HK-2 (cell line): ENCODE measurements around the gene CDX2.

Source experiments
- DNase-seq: peaks from one replicate; pipeline ENCODE4 v3.0.0-alpha.2; 2018; ENCODE audit not compliant: unreplicated experiment

CDX2 gene

DNA sequence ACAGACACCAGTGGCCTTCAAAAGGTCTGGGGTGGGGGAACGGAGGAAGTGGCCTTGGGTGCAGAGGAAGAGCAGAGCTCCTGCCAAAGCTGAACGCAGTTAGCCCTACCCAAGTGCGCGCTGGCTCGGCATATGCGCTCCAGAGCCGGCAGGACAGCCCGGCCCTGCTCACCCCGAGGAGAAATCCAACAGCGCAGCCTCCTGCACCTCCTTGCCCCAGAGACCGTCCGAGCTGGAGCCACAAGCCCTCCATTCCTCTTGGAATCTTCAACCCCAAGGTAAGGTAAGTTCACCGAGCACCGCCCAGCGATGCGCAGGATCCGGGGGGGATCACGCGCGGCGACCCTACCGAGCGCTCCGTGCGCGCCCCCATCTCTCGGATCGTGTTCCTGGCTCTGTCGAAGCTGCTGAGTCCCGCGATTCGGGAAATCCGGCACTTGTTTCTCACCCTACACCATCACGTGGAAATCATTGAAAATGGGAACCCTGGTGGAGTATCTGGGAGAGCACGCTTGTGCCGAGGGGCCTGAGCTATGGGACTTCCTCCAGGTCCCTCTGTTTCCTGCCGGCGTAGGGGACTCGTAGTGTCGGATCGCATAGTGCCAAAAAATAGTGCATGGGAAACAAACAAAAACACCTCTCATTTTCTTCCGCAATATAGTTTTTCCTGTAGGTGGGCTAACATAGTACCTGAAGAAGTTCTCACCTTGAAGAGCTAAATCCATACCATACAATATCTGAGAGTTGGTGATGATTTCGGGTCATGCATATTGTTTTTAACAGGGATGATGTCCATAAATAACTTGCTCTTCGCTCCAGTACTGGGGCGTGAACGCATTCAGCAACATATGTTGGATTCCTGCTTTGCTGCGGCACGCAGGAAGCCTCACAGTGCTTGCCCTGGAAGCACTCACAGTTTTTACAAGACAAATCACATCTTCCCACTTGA is 40.0 kb downstream of the CDX2 start:
- DNase-seq, result no peak

DNA sequence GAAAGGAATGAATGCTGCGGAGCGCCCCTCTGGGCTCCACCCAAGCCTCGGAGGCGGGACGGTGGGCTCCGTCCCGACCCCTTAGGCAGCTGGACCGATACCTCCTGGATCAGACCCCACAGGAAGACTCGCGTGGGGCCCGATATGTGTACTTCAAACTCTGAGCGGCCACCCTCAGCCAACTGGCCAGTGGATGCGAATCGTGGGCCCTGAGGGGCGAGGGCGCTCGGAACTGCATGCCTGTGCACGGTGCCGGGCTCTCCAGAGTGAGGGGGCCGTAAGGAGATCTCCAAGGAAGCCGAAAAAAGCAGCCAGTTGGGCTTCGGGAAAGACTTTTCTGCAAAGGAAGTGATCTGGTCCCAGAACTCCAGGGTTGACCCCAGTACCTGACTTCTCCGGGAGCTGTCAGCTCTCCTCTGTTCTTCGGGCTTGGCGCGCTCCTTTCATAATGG is 40.7 kb downstream of the CDX2 start:
- no peak for DNase-seq

DNA sequence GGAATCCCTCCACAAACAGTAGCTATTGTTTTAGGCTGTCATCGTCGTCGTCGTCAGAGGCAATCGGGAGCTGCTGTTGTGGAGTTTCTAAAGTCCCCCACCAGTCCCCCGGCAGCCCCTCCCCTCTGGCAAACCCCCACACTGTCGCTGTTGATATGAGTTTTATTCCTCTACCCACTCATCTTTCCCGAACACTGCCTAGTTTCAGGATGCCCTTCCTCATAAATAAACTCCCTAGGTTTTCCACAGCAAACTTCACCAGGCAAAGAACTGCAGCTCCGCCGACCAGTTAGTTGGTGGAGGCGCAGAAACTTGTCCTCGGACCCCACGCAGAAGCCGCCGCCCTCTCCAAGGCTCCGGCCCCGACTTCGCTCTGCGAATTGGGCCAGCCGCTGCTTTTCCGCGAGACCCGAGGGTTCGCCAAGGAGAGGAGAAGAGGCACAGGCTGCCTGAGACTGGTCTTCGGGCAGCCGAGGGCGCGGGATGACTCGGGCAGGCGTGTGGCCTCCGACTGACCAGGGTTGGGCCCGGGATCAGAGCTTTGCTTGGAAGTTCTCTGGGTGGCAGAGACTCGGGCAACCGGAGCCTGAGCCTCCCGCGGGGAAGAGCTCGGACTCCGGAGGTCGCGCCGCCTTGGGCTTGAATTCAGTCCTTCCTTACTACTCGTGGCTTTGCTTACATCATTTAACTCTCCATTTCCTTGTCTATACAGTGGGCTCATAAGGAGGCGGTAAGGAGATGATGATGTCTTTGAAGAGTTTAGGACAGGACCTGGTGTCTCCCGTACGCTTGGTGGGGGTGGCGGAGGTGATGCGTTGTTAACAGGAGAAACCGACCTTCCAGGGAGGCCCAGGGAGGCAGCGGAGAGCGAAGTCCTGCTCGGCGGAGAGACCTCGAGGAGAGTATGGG is 41.4 kb downstream of the CDX2 start:
- no peak for DNase-seq

DNA sequence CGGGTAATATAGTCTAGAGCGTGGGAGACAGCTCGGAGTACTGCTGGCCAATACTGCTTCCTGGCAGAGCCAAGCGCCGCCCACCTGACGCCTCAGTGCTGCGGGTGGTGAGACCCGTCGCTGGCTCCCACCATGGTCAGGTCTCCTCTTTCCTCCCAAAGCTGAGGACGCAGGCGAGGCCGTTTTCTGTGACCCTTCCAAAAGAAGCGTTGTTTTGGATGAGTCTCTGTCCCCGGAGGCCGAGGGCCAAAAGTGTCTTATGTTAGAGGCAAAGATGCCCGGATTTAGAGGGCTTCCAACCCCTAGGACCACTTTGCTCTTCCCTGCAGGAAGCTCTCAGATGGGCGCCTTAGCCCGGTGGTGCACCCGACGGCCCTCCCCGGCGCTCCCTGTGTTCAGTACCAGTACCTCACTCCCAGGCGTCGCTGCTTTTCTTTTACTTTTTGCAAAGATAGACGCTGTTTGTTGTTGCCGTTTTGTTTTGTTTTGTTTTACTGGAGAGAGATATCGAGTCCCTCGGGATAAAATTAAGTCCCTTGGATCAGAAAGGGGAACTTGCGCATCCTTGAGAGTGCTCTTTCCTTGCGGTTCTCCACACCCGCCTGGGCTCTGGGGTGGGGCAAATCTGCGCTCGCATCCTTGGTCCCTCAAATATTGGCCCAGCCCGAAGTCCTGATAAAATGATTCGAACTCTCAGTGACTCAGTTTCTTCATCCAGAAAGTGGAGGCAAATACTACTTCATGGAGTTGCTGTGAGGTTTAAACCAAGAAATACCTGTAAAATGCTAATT is 42.3 kb downstream of the CDX2 start:
- no peak for DNase-seq

DNA sequence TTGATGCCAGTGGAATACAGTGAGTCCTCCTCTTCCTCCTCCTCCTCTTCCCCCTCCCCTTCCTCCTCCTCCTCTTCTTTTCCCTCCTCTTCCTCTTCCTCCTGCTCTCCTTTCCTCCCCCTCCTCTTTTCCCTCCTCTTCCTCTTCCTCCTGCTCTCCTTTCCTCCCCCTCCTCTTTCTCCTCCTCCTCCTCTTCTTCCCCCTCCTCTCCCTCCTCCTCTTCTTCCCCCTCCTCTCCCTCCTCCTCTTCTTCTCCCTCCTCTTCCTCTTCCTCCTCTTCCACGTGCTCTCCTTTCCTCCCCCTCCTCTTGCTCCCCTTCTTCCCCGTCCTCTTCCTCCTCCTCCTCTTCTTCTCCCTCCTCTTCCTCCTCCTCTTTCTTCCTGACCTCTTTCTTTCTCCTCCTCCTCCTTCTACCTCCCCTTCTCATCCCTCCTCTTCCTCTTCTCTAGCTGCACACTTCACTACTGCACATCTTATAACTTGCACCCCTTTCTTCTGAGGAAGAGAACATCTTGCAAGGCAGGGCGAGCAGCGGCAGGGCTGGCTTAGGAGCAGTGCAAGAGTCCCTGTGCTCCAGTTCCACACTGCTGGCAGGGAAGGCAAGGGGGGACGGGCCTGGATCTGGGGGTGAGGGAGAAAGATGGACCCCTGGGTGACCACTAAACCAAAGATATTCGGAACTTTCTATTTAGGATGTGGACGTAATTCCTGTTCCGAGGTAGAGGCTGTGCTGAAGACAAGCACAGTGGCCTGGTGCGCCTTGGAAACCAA is 43.7 kb downstream of the CDX2 start:
- DNase-seq, result no peak

DNA sequence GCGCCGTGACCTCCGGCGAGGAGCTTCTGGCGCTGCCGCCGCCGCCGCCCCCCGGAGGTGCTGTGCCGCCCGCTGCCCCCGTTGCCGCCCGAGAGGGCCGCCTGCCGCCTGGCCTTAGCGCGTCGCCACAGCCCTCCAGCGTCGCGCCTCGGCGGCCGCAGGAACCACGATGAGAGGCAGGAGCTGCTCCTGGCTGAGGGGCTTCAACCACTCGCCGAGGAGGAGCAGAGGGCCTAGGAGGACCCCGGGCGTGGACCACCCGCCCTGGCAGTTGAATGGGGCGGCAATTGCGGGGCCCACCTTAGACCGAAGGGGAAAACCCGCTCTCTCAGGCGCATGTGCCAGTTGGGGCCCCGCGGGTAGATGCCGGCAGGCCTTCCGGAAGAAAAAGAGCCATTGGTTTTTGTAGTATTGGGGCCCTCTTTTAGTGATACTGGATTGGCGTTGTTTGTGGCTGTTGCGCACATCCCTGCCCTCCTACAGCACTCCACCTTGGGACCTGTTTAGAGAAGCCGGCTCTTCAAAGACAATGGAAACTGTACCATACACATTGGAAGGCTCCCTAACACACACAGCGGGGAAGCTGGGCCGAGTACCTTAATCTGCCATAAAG is 44.5 kb downstream of the CDX2 start:
- DNase-seq, result no peak

DNA sequence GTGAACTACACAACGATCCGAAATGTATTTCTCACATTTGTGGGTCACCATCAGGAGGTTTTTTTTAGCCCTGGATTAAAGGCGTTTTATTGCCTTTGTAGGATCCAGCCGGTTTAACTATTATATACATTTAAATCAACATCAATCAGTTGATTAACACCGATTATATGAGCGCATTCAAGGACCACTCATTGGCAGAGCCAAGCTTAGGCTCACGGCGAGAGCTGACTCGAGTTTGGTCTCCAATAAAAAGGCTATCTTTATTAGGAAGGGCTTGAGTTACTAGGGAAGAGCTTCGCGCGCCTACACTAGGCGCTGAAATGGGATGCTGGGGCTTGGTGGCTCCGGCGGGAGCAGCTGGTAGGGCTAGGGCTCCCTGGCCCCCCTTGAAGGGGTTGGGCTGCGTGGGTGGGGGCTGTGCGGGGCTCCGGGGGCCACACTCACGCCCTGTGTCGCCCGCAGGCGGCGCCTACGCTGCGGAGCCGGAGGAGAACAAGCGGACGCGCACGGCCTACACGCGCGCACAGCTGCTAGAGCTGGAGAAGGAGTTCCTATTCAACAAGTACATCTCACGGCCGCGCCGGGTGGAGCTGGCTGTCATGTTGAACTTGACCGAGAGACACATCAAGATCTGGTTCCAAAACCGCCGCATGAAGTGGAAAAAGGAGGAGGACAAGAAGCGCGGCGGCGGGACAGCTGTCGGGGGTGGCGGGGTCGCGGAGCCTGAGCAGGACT is 45.2 kb downstream of the CDX2 start:
- DNase-seq, result no peak

DNA sequence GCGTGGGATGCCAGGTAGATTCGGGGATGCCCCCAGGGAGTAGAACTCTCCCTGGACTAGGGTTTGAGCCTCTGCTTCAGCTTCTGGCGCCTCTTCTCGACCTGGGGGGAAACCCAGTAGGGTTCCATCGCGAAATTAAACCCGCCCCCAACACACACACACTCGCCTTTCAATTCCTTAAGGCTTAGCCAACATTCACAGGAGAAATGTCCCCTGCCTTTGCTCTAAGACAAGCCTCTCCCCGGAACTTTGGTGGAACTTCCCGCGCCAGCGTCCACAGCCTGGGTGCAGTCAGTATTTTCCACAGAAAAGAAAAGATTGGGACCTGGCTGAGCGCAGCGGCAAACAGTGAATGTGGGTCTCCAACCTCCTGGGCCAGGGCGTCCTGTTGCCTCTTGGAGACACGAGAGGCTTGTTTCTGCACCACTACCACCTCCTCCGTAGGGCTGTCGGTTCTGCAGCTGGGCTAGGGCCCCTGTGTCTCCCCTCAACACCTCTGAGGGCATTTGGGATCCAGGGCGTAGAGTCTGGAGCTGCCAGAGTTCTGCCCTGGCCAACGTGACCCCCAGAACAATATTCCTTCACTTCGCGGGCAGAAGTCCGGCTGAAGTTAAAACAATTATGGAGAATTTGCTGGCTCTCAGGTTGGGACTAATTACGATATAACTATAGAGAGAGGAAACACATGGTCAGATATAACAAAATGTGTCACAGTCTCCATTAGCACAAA is 46.1 kb downstream of the CDX2 start:
- no peak for DNase-seq

DNA sequence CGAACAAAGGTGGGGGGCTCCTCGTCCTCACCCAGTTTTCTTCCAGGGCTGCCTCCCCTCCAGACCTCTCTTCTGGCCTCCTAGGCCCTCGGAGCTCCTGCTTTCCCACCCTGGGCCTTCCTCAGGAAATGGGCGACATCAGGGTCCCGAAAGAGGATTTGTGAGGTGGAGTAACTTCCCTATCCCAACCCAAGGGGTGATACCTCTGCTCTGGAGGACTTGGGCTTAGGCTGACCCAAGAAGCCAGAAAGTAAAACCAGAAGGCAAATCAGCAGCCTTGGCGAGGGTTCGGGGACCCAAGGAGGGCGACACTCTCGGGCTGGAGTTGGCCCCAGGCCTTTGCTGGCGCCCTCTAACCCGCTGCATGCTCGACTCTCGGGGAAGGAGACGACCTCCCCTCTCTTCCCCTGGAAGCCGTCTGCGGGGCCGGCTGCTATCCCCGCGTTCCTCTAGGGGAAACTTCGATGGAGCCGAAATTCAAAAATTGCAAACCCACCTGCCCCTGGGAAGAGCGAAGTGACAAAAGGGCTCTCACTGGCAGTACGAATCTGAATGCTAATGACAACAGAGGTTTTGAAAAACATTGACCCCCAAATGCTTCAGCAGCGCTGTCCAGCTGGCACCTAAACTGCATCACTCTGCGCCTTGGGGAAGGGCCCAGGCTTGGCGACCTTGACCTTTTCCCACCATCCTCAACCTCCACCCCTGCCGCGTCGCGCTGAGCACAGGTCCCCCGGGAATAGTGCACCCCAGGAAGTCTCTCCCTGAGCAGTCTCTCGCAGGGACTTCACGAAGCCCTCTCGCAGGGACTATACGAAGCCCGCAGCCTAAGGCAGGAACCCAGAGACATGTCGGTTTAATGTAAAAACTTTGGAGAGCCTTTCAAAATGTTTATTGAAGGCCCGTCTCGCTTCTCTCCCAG is 46.9 kb downstream of the CDX2 start:
- no peak for DNase-seq

DNA sequence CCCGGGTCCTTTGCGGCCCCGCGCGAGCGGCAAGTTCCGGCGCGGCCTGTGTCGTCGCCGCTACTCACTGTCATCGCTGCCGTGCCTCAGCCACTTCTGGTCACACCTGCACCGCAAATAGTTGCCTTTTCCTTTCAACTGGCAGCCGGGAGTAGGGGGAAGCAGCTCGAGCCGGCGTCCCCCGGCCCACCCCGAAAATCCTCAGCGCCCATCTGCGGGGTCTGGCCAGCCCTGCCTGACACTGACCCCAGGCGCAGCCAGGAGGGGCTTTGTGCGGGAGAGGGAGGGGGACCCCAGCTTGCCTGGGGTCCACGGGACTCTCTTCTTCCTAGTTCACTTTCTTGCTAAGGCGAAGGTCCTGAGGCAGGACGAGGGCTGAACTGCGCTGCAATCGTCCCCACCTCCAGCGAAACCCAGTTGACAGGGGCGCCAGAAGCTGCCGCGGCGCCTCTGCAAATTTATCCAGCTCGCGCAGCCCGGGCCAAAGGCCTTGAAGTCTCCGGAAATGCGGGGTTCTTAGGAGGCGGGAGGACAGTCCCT is 47.6 kb downstream of the CDX2 start:
- no peak for DNase-seq

DNA sequence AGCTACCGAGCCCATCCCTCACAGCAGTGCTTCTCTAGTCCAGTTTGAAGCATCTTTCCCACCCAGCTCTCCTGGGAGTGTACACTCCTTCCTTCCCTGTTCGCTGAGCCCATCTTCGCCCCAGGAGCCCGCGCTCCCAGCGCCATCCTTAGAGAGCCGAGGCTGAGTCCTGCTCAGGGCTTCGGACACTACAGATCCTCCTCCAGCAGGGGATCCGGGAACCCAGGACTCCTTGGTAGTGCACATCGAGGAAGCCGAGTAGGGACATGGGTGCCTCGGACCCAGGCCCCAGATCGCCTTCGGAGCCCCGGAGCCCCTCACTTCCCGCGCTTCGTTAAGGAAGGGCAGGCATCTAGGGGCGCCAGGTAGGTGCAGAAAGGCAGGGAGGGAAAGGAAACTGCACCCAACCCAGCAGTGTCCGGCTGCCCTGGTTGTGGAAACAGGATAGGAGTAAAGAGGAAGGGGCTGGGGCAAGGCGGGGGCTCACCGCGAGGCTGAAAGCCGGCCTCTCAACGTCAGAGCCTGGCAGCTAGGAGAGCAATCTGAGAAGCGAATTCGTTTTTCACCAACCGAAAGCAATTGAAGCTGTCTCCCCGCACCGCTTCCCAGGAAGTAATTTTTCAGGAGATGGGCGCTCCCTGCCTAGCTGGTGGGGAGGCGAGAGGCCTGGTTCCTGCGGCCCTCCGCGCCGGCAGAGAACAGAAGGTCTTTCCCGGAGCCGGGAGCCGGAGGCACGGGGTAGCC is 48.3 kb downstream of the CDX2 start:
- no peak for DNase-seq

DNA sequence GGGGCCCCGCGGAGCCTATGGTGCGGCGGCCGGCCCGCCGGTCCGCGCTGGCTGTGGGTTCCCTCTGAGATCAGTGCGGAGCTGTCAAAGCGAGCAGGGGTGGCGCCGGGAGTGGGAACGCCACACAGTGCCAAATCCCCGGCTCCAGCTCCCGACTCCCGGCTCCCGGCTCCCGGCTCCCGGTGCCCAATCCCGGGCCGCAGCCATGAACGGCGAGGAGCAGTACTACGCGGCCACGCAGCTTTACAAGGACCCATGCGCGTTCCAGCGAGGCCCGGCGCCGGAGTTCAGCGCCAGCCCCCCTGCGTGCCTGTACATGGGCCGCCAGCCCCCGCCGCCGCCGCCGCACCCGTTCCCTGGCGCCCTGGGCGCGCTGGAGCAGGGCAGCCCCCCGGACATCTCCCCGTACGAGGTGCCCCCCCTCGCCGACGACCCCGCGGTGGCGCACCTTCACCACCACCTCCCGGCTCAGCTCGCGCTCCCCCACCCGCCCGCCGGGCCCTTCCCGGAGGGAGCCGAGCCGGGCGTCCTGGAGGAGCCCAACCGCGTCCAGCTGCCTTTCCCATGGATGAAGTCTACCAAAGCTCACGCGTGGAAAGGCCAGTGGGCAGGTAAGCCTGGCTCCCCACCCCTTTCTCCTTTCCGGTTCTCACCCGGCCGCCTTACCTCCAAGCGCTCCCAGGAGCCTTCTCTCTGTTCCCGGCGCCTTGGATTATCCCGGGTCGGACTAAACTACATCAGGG is 49.0 kb downstream of the CDX2 start, which contains the start of gene PDX1:
Gene PDX1 (plus strand): TSS at position 67 of the 743 bp plus-strand sequence. CDS start 139 bp downstream, at position 206.
- no peak for DNase-seq

DNA sequence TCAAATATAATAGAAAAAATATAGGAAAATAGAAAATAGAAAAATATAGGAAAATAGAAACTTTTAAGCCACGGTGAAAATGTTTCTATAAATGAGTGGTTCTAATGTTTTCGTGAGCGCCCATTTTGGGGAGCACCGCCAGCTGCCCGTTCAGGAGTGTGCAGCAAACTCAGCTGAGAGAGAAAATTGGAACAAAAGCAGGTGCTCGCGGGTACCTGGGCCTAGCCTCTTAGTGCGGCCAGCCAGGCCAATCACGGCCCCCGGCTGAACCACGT is 49.5 kb downstream of the CDX2 start:
- DNase-seq, result no peak

DNA sequence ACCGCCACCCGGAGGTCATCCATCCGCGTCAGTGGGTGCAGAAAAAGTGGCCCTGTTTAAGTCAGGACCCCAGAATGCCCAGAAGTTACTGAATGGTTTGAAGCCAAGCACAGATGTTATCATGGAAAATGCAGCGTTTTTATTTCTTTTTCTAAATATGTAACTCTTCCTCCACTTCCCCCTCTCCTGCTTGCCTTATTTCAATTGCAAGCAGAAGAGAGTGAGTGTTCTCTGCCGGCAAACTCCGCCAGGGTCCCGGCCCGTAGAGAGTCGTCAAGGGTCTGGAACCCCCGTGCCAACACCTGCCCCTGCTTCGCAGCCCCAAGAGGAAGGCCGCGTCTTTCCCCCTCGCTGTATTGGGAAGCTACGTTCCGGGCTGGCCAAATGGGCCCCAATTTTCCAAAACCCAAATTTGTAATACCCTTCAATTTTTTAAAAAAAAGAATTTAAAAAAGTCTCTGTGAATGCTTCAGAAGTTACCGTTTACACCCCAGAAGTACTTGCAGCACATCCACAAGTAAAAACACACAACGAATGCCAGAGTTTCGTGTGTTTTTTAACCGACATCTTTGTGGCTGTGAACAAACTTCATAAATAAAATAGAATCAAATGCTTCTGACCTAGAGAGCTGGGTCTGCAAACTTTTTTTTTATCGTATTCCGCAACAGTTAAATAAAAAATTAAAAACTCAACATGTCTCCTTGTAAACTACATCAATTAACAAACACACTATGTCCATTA is 50.0 kb downstream of the CDX2 start:
- DNase-seq, result no peak

DNA sequence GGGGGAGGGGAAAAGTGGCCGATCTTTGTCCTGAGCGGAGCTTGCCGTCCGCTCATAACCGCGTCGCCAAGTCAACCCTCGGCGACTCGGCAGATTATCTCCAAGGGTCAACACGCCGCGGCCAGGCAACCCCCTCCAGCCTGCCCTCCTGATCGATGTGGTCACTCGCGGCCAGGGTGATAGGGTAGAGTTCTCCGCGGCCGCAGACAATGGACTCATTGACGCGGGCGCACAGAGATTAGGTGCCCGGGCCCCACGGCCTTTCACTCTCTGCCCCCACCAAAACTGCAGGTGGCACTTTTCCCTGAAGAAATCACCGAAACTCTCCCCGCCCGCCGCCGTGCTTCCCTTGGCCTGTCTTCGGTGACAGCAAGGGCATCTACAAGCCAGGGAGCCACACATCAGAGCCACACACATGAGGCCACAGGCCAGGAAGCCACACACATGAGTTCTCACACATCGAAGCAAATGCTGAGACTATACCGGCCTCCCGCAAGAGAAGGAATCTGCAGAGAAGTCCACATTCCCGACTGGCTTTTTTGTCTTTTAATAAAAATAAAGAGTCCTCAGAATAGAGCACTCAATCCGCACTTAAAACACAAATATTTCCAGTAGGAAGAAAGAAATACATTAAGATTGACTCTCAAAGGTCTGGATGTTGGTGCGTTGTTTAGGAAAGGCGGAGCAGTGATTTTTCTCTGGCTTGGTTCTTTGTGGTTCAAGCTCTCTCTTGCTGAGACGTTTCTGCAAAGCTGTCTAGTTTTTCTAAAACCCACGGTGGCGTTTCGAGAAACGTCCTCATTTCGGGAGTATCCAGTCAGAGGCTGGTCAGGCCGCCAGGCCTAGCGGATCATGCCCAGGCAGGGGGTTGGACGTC is 50.8 kb downstream of the CDX2 start:
- DNase-seq, result no peak
